Kidney (tissue), 14 donors: ENCODE results near the gene TSPAN11. TPM values are rescaled to one million over a fixed set of nuclear protein-coding genes. Genes with fewer than 3 reads are reported as not detected.
A peak's percentile ranks its signal among the peaks of the same experiment; 100 is the strongest.

Source experiments
- DNase-seq, 5 donors: peaks; one replicate each; pipeline ENCODE4 v3.0.0-alpha.2; 2013 to 2020
- FAIRE-seq: peaks from 2 replicates; lab custom pipeline; 2012; peaks lifted over from hg19 to GRCh38; lab: Jason Lieb, UNC
- H3K27ac ChIP-seq, 2 donors: one replicate each; pipeline ENCODE4 v1.7.0; 2013; ENCODE audit warnings: low read depth in 2 of 2, low read length in 2 of 2, inconsistent platforms in 1 of 2
- H3K27me3 ChIP-seq: one replicate; pipeline ENCODE4 v1.7.1; 2013; ENCODE audit warnings: low read length, inconsistent platforms; ENCODE audit not compliant: control insufficient read depth, insufficient read depth
- H3K36me3 ChIP-seq, 3 donors: one replicate each; pipeline versions ENCODE4 v1.7.0 to v1.7.1; 2013; ENCODE audit warnings: low read length in 3 of 3, control low read depth in 1 of 3, inconsistent platforms in 1 of 3; ENCODE audit not compliant: insufficient read depth in 3 of 3, control insufficient read depth in 2 of 3
- H3K4me1 ChIP-seq, 3 donors: one replicate each; pipeline versions ENCODE4 v1.7.0 to v1.7.1; 2013; ENCODE audit warnings: low read length in 3 of 3, inconsistent platforms in 1 of 3, low read depth in 1 of 3; ENCODE audit not compliant: control insufficient read depth in 2 of 3, insufficient read depth in 2 of 3
- H3K4me3 ChIP-seq, 3 donors: one replicate each; pipeline versions ENCODE4 v1.7.0 to v1.8.1; 2013; ENCODE audit warnings: low read length in 3 of 3, control low read depth in 1 of 3, inconsistent platforms in 1 of 3
- H3K9ac ChIP-seq, 3 donors: one replicate each; pipeline versions ENCODE4 v1.7.0 to v1.7.1; 2013; ENCODE audit warnings: low read length in 3 of 3, control low read depth in 1 of 3, inconsistent platforms in 1 of 3
- H3K9me3 ChIP-seq, 3 donors: one replicate each; pipeline versions ENCODE4 v1.7.0 to v1.7.1; 2013; ENCODE audit warnings: low read length in 3 of 3, control low read depth in 1 of 3, inconsistent platforms in 1 of 3; ENCODE audit not compliant: control insufficient read depth in 2 of 3, insufficient read depth in 1 of 3
- intact Hi-C: fragments of 100-400 bp; cut with DNase I; formaldehyde crosslinking; loops from one replicate; pipeline ENCODE4 v1.11.1; 2022
- polyA plus RNA-seq: library from polyadenylated mRNA; stranded (reverse); fragments of 350-450 nt; fragmentation: Illumina TruSeq; extraction: RNeasy Lipid Tissue Mini Kit (QIAGEN cat#74804); gene quantifications from one replicate; pipeline ENCODE4 v1.2.3, GENCODE V29; 2014; ENCODE audit warnings: low read depth, low replicate concordance; ENCODE audit not compliant: insufficient read depth
- total RNA-seq: library from RNA; stranded (reverse); fragmentation: NEBNext Ultra II Directional; extraction: Animal tissue kit (Norgen Biotek cat#: 25700); gene quantifications from one replicate; pipeline ENCODE4 v1.2.1, GENCODE V29; 2021
- TF ChIP-seq, protein P1 (sequence below): IDR thresholded peaks from 3 replicates; pipeline ENCODE4 v1.5.1; 2012; ENCODE audit warnings: mild to moderate bottlenecking, moderate library complexity, borderline replicate concordance; ENCODE audit not compliant: insufficient read depth; ENCODE audit errors: extremely low read depth
- donor health status: control.
- donor health status: control.
- donor health status: control.
- donor health status: control.
- donor health status: control.
- donor health status: DM: yes; HTN: yes; CAD: no.
- donor health status: Normal renal cell carcinoma (clear cell type).

Gene TSPAN11
- total and polyA plus RNA-seq, 2 donors from 2014 or later = 1.3 to 7.5 TPM

DNA sequence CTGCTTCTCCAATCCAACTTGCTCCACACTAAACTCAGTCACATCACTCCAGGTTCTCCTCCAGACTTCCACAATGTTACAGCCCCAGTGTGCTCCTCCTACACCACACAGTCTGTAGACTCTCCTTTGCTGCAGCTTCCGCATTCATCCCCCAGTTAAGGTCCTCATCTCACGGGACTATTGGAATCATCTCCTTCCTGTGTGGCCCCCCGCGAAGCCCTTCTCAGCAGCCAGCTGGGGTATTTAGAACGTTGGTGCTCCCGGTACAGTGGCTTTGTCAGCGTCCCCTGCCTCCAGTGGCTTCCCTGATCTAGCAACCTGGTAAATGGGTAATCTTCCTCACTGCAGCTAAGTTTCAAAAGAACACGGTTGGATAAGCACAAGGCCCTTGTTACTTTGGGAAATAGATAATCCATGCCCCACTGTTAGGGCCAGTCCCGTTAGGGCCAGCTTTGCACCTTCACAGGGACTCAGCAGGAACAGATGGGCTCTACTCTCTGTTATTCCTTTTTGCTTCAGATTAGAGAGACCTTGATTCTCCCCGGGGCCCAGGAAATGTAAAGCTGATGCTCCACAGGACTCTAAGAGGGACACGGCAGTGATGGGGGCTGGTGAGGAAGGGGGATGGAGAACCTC, 823 bp upstream of the TSPAN11 start:
- TF ChIP-seq, protein P1, sequence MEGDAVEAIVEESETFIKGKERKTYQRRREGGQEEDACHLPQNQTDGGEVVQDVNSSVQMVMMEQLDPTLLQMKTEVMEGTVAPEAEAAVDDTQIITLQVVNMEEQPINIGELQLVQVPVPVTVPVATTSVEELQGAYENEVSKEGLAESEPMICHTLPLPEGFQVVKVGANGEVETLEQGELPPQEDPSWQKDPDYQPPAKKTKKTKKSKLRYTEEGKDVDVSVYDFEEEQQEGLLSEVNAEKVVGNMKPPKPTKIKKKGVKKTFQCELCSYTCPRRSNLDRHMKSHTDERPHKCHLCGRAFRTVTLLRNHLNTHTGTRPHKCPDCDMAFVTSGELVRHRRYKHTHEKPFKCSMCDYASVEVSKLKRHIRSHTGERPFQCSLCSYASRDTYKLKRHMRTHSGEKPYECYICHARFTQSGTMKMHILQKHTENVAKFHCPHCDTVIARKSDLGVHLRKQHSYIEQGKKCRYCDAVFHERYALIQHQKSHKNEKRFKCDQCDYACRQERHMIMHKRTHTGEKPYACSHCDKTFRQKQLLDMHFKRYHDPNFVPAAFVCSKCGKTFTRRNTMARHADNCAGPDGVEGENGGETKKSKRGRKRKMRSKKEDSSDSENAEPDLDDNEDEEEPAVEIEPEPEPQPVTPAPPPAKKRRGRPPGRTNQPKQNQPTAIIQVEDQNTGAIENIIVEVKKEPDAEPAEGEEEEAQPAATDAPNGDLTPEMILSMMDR = no peak
- Histone ChIP-seq H3K4me3 (peak overlapping the region in 1 of 3 donors; percentile 47), H3K9ac (no peak overlapping the region), H3K4me1 (peaks cover 0 to 7% (median 6%) of the 10 kb centered on the region in 3 donors), H3K36me3 (no peaks in the 10 kb centered on the region), H3K9me3 (no peaks in the 10 kb centered on the region), H3K27ac (no peak overlapping the region), H3K27me3 (no peaks in the 10 kb centered on the region)
- intact Hi-C loops = no loop called here
- no peak for FAIRE-seq
- peak in 1 of 5 donors; percentile 18 for DNase-seq

DNA sequence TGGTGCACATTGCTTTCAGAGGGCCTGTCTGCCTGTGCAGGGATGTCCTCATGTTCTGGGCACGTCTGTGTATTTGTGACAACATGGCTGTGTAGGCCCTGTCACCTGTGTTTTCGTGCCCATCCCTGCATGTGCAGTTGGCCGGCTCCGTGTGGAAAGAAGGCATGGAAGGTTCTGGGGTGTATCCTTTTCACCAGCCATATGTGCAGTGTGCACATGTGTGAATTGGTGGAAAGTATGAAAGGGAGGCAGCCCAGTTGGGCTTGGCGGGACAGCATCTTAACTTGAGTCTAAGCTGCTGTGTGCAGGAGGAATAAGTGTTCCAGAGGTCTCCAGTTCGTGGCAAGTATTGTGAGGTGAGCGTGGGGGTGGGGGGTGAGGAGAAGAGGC, 669 bp downstream of the TSPAN11 start:
- Histone ChIP-seq H3K4me1 (peaks cover 0 to 7% (median 6%) of the 10 kb centered on the region in 3 donors), H3K36me3 (no peaks in the 10 kb centered on the region), H3K27ac (no peak overlapping the region), H3K4me3 (no peak overlapping the region), H3K9ac (no peak overlapping the region), H3K9me3 (no peaks in the 10 kb centered on the region), H3K27me3 (no peaks in the 10 kb centered on the region)
- no peak for FAIRE-seq
- intact Hi-C loops = no loop called here
- TF ChIP-seq, protein P1 = no peak
- DNase-seq = no peak

DNA sequence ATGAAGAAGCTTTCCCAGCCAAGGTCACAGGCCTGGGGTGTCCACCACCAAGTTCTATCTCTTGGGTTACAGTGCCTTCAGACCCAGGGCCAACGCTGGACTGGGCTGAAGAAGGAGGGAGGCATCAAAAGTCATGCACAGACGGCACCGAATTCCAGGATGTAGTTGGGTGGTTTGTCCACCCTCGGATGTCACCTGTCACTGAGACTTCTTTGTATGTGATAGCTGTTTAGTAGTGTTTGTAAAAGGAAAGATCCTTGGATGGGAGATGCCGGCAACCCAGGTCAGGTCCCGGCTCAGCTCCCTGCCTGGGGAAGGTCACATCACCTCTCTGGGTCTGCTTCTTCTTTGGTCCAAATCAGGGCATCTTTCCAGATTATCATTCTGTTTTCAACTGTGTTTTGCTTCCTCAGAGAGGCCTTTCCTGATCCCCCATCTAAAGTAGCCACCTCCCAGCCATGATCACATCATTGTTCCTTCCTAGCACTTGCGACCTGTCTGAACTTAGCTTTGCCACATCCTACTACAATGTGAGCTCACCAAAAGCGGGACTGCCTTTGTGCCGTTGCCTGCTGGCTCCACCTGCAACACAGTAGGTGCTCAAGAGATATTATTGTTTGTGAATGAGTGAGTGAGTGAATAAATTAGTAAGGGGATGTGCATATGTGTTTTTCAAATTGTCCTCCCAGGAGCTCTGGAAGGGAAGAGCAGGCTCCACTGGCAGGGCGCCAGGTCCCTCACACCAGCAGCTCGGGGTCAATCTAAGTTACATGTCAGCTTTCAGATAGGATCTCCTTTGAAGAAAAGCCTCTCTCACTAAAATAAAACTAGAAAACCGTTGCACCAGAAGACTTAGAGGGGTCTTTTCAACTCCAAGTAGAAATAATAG, 2.1 kb downstream of the TSPAN11 start:
- intact Hi-C loops = no loop called here
- Histone ChIP-seq H3K36me3 (no peaks in the 10 kb centered on the region), H3K9me3 (no peaks in the 10 kb centered on the region), H3K27me3 (no peaks in the 10 kb centered on the region), H3K4me3 (no peak overlapping the region), H3K9ac (no peak overlapping the region), H3K4me1 (peaks cover 0 to 7% (median 6%) of the 10 kb centered on the region in 3 donors), H3K27ac (no peak overlapping the region)
- FAIRE-seq (no peak), DNase-seq (peak in 2 of 5 donors; percentile 39 to 64)
- TF ChIP-seq, protein P1 = no peak
